ENCODE data around the gene MRPL10. TPM values are rescaled to one million over a fixed set of nuclear protein-coding genes. Genes with fewer than 3 reads are reported as not detected.

Gene MRPL10
- total RNA-seq, 1 donor from 2014 or later = 58.3 TPM

DNA sequence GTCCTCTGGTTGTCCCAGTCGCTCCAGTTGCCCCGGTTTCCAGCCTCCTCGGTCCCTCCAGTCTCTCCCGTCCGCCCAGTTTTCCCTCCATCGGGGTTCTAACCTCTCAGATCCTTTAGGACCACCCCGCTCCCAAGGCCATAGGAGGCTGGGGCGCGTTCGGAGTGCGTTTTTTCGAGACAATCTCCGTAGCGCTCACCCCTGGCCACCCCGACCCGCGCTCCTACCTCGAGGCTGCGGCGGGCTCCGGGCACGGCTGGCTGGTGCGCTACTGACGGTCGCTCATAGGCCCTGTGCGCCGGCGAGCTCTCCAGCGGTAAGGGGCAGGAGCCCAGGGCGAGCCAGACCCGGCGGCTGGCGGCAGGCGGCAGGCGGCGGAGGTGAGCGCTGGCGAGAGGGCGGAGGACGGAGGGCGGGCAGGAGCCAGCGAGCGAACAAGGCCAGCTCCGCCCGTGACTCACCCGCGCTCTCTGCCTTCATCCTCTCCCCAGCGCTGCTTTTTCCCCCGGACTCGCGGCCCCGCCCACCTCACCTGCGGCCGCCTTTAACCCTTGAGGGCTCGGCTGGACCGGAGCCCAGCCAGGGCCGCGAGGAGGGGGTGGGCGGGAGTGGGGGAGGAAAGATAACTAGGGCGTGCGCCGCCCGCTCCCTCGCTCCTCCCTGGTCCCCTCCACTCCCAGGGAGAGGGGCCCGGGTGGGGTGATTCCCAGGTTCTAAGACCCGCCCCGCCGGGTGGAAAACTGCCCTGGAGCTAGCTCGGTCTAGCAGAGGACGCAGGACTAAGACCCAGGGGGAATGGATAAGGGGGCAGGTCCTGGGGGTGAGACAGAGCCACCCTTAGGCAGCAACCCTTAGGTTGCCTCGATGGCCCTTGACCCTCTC, 19.6 kb upstream of the MRPL10 start, which contains the start of gene SP6:
Gene SP6, minus strand, starts transcription at position 472 of the 882 bp plus-strand sequence. CDS start 2,734 bp downstream, outside the sequence.
- peak; percentile 86 for DNase-seq
- Mint-ChIP-seq H3K4me1 (peaks cover 27% of the 10 kb centered on the region), H3K27ac (no peak within 1 kb of the TSS), H3K4me3 (peak within 1 kb of the TSS; percentile 64), H3K36me3 (ENCODE audit: low read depth) (no peaks in the 10 kb centered on the region), H3K27me3 (peaks cover 84% of the 10 kb centered on the region), H3K9me3 (no peaks in the 10 kb centered on the region)
- intact Hi-C loops (cut with micrococcal nuclease) = no loop called here

DNA sequence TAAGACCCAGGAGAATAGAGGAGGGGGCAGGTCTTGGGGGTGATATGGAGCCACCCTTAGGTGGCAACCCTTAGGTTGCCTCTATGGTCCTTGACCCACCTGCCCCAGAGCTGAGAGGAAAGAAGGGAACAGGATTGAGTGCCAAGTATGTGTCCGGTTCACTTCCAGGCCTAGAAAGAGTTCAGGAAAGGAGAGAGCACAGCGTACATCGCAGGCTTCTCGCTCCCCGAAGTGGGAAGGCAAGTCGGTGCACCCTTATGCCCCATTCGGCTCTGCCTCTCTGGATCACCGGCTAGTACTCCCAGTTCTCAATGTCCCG, 19.0 kb upstream of the MRPL10 start:
- DNase-seq = no peak
- H3K27me3 Mint-ChIP-seq = peaks cover 84% of the 10 kb centered on the region
- H3K27ac Mint-ChIP-seq = no peak overlapping the region
- peaks cover 27% of the 10 kb centered on the region for H3K4me1 Mint-ChIP-seq
- no peaks in the 10 kb centered on the region for H3K9me3 Mint-ChIP-seq
- H3K36me3 Mint-ChIP-seq (ENCODE audit: low read depth) = no peaks in the 10 kb centered on the region
- peak overlapping the region; percentile 55 for H3K4me3 Mint-ChIP-seq
- intact Hi-C loops (cut with micrococcal nuclease) = no loop called here

DNA sequence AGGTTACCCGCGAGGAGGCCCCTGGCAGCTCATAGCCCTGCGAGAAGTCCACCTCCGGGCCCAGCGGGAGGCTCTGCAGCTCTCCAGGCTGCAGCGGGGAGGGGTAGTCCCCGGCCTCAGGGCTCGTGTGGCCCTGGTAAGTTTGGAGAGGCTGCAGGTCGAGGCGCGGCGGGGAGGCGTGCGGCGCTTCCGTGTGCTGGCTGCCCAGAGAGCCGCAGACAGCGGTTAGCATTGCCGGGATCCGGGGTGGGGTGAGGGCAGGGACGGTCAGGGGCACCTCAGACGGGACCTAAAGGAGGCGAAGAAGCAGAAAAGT, 16.8 kb upstream of the MRPL10 start:
- intact Hi-C loops (cut with micrococcal nuclease) = no loop called here
- Mint-ChIP-seq H3K9me3 (no peaks in the 10 kb centered on the region), H3K27ac (no peak overlapping the region), H3K27me3 (peaks cover 75% of the 10 kb centered on the region), H3K4me3 (no peak overlapping the region), H3K36me3 (ENCODE audit: low read depth) (no peaks in the 10 kb centered on the region), H3K4me1 (peaks cover 20% of the 10 kb centered on the region)
- DNase-seq = no peak

- peak; percentile 75 for DNase-seq
- Mint-ChIP-seq H3K4me3 (no peak overlapping the region), H3K4me1 (peaks cover 22% of the 10 kb centered on the region), H3K27ac (no peak overlapping the region), H3K36me3 (ENCODE audit: low read depth) (no peaks in the 10 kb centered on the region), H3K27me3 (peaks cover 69% of the 10 kb centered on the region), H3K9me3 (no peaks in the 10 kb centered on the region)
- intact Hi-C loops (cut with micrococcal nuclease) = no loop called here
These were observed 16.2 kb upstream of the MRPL10 start for GRCh38 chr17:47847341-47848197.

GRCh38 chr17:47846716-47847340, 15.5 kb upstream of the MRPL10 start:
- intact Hi-C loops (cut with micrococcal nuclease) = no loop called here

DNA sequence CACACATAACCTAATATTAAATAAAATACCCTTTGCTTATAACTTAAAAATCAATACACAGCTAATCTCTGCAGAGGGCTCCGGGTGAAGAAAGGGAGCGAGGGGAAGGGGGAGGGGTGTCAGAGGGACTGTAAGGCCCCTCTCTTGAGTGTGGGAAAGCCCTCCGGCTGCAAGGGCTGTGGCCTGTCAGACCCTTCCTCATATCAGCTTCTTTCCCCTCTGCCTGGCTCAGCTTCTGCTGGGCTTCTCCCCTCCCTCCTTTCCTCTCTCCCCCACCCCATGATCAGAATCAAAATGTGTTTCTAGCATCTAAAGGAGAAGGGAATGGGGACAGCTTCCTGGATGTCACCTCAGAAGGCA, 14.4 kb upstream of the MRPL10 start:
- H3K27me3 Mint-ChIP-seq = peaks cover 57% of the 10 kb centered on the region
- intact Hi-C loops (cut with micrococcal nuclease) = no loop called here
- H3K36me3 Mint-ChIP-seq (ENCODE audit: low read depth) = peaks cover 2% of the 10 kb centered on the region
- peaks cover 26% of the 10 kb centered on the region for H3K4me1 Mint-ChIP-seq
- DNase-seq = no peak
- H3K27ac Mint-ChIP-seq = no peak overlapping the region
- H3K9me3 Mint-ChIP-seq = no peaks in the 10 kb centered on the region
- H3K4me3 Mint-ChIP-seq = no peak overlapping the region

More at GRCh38 chr17:47846716-47847340, 15.5 kb upstream of the MRPL10 start:
- Mint-ChIP-seq H3K27ac (no peak overlapping the region), H3K4me1 (peaks cover 22% of the 10 kb centered on the region), H3K36me3 (ENCODE audit: low read depth) (no peaks in the 10 kb centered on the region), H3K27me3 (peaks cover 62% of the 10 kb centered on the region), H3K4me3 (no peak overlapping the region), H3K9me3 (no peaks in the 10 kb centered on the region)
- DNase-seq = no peak

DNA sequence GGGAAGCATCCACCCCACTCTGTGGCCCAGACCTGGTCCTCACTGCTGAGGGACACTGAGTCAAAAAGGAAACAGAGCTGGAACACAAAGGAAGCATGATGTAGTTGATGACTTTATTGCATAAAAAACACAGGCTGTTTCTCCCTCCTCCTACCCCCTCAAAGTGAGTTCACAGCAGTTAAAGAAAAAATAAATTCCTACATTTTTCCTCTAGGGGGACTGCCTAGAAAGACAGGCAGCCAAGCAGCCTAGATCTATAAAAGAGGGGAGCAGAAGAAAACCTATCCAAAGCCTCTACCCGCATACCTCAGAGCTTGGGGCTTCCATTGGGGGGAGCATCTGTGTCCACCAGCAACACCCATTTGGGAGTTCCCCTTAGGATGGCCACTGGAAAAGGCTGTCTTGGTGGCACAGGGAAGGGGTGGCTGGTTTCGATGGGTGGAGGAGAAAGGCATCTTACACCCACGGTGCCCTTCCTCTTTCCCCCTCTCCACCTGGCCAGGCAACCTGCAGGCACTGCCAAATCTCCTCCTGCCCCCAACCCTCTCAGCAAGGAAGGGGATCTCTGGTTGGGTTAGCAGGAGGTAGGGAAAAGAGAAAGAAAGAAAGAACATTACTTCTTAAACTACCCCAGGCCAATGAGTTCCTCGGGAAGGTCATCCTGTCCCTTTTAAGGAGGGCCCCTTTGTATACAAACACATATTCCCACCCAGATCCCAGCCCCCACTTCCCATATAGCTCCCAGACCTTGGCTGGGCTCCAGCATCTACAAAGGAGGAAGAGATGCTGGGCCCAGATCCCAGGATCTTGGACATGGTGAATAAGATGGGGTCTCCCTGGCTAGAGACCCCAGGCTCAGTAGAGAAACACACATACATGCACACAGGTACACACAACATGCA, 13.7 kb upstream of the MRPL10 start:
- H3K4me3 Mint-ChIP-seq = no peak overlapping the region
- DNase-seq = peak; percentile 57
- peaks cover 28% of the 10 kb centered on the region for H3K4me1 Mint-ChIP-seq
- H3K27ac Mint-ChIP-seq = no peak overlapping the region
- H3K9me3 Mint-ChIP-seq = no peaks in the 10 kb centered on the region
- H3K27me3 Mint-ChIP-seq = peaks cover 51% of the 10 kb centered on the region
- peaks cover 2% of the 10 kb centered on the region for H3K36me3 Mint-ChIP-seq (ENCODE audit: low read depth)
- intact Hi-C loops (cut with micrococcal nuclease) = loop anchor here (5.0 kb wide), 1 partner anchor 167 kb away; no protein-coding TSS in a partner anchor

GRCh38 chr17:47844227-47844626, 12.9 kb upstream of the MRPL10 start:
- intact Hi-C loops (cut with micrococcal nuclease) = loop anchor here (5.0 kb wide), 1 partner anchor 168 kb away; no protein-coding TSS in a partner anchor
- H3K36me3 Mint-ChIP-seq (ENCODE audit: low read depth) = peaks cover 2% of the 10 kb centered on the region
- no peak overlapping the region for H3K27ac Mint-ChIP-seq
- H3K4me3 Mint-ChIP-seq = no peak overlapping the region
- H3K4me1 Mint-ChIP-seq = peaks cover 31% of the 10 kb centered on the region
- H3K9me3 Mint-ChIP-seq = no peaks in the 10 kb centered on the region
- peaks cover 42% of the 10 kb centered on the region for H3K27me3 Mint-ChIP-seq
- DNase-seq = no peak

DNA sequence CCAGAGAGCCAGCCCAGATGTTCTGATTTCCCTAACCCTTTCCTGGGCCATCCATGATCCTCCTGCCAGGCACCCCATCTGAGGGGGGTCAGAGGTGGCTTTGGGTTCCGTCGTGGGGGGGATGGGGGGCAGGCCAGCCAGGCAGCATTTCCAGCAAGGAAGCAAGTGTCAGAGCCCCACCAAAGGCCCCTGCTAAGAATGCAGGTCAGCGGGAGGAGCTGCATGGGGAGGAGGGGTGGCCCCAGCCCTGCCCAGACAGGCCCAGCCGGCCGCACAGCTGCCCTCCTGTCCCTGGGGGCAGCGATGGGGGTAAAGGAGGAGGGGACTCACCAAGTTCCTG, 12.0 kb upstream of the MRPL10 start:
- no peak for DNase-seq
- Mint-ChIP-seq H3K27ac (no peak overlapping the region), H3K27me3 (peaks cover 34% of the 10 kb centered on the region), H3K4me3 (no peak overlapping the region), H3K36me3 (ENCODE audit: low read depth) (peaks cover 5% of the 10 kb centered on the region), H3K9me3 (no peaks in the 10 kb centered on the region), H3K4me1 (peaks cover 31% of the 10 kb centered on the region)
- intact Hi-C loops (cut with micrococcal nuclease) = loop anchor here (5.0 kb wide), 1 partner anchor 169 kb away; no protein-coding TSS in a partner anchor

DNA sequence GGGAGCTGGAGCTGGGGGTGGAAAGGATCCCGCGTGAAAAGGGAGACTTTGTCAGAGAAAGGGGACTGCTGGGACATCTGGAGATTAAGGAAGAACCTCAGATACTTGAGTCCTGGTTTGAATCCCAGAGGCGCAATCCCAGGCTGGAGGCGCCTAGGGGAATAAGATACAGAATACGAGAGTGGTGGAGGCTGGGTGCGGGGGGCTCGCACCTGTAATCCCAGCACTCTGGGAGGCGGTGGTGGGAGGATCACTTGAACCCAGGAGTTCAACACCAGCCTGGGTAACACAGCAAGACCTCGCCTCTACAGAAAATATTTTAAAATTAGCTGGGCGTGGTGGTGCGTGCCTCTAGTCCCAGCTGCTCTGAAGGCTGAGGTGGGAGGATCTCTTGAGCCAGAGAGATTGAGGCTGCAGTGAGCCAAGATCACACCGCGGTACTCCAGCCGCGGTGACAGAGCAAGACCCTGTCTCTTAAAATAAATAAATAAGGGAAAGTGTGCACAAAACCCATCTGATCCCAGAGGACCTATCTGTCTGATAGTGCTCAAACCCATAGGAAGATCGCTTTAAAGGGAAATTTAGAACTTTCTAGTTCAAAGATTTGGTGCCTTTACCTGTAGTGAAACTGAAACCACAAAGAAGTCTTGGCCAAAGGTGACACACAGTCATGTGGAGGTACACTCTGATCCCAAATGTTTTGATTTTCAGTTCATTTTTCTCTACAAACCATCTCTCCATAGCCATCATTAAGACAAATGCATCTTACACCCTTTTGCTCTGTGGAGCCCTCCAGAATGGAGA, 10.3 kb upstream of the MRPL10 start:
- Mint-ChIP-seq H3K27me3 (peaks cover 25% of the 10 kb centered on the region), H3K4me3 (peak overlapping the region; percentile 100), H3K4me1 (peaks cover 28% of the 10 kb centered on the region), H3K9me3 (no peaks in the 10 kb centered on the region), H3K36me3 (ENCODE audit: low read depth) (peaks cover 7% of the 10 kb centered on the region), H3K27ac (peak overlapping the region; percentile 98)
- intact Hi-C loops (cut with micrococcal nuclease) = loop anchor here (1.0 to 5.0 kb wide), 3 partner anchors 49 to 171 kb away; partner anchors contain the start of gene CDK5RAP3
- no peak for DNase-seq

DNA sequence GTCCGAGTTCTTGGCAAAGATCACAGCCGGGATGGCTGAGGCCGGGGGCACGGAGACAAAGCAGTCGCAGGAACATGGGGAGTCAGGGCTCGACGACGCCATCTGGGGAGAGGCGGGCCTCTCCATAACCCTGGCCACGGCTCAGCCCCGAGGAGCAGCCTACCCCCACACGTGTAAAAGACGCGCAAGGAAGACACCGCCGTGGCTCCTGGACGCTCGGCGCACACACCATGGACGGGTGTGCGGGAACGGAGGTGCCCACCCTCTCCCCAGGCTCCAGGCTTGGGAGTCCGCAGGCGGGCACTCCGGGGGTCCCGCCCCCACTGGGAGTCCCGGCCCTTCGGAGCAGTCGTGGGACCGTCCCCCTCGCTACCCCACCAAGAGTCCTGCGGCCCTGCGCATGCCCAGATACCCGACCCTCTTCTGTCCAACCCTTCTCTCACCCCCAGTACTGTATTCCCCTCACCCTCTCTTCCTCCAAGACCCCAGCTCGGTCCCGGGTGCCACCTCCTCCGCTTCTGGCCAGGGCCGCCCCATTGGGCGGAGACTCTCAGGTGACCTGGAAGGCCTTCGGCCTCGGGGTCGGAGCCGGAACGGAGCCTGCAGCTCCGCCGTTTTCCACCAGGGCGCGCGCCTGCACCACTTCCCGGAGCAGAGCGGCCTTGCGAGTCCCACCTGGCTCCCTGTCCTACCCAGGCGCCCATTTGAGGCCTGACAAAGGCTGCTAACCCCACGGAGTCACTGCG, 9.6 kb upstream of the MRPL10 start, which contains the start of gene SCRN2:
Gene SCRN2, minus strand, starts transcription at position 532 of the 746 bp plus-strand sequence. Its CDS starts 430 bp downstream, at position 102.
- H3K36me3 Mint-ChIP-seq (ENCODE audit: low read depth) = peaks cover 7% of the 10 kb centered on the region
- intact Hi-C loops (cut with micrococcal nuclease) = loop anchor here (1.0 to 5.0 kb wide), 3 partner anchors 49 to 171 kb away; partner anchors contain the start of gene CDK5RAP3
- no peaks in the 10 kb centered on the region for H3K9me3 Mint-ChIP-seq
- H3K4me1 Mint-ChIP-seq = peaks cover 28% of the 10 kb centered on the region
- H3K27ac Mint-ChIP-seq = peak within 1 kb of the TSS; percentile 98
- peaks cover 18% of the 10 kb centered on the region for H3K27me3 Mint-ChIP-seq
- H3K4me3 Mint-ChIP-seq = peak within 1 kb of the TSS; percentile 100
- peak; percentile 98 for DNase-seq
